Spinal cord (tissue), 10 donors: Measurements from ENCODE around the gene C1QTNF12. TPM values are rescaled to one million over a fixed set of nuclear protein-coding genes. Genes with fewer than 3 reads are reported as not detected.
"Not testable (repeated sequence)": the region's sequence is repeated elsewhere in the genome, so short reads cannot be mapped to it uniquely, and the experiment has no call there.

Source experiments
- DNase-seq, 6 donors: peaks; one replicate each; pipeline versions ENCODE4 v3.0.0 to v3.0.0-alpha.2; 2013 to 2015; ENCODE audit warnings: low spot score in 6 of 6, low read depth in 4 of 6
- H3K27ac ChIP-seq: one replicate; pipeline ENCODE4 v1.5.1; 2013; ENCODE audit warnings: low read depth, low read length, control low read depth
- H3K27me3 ChIP-seq: one replicate; pipeline ENCODE4 v1.6.1; 2013; ENCODE audit warnings: low read length; ENCODE audit not compliant: control insufficient read depth, insufficient read depth
- H3K36me3 ChIP-seq: one replicate; pipeline ENCODE4 v1.6.1; 2013; ENCODE audit warnings: low read length; ENCODE audit not compliant: control insufficient read depth, insufficient read depth
- H3K4me1 ChIP-seq: one replicate; pipeline ENCODE4 v1.6.1; 2013; ENCODE audit warnings: low read length; ENCODE audit not compliant: control insufficient read depth, insufficient read depth
- H3K4me3 ChIP-seq: one replicate; pipeline ENCODE4 v1.5.1; 2013; ENCODE audit warnings: low read depth, low read length, control low read depth
- H3K9me3 ChIP-seq: one replicate; pipeline ENCODE4 v1.6.1; 2013; ENCODE audit warnings: low read length; ENCODE audit not compliant: control insufficient read depth, insufficient read depth
- WGBS: methylation state at CpG from one replicate; pipeline ENCODE4 v1.1.5; 2013; ENCODE audit warnings: missing lambda C conversion rate; ENCODE audit not compliant: insufficient coverage; 5-methylcytosine and 5-hydroxymethylcytosine counted together
- polyA plus RNA-seq, 2 donors: library from polyadenylated mRNA; unstranded; fragments of 120-200 nt; gene quantifications; one replicate each; pipeline ENCODE4 v1.2.1, GENCODE V29; 2013; ENCODE audit not compliant: insufficient read length in 2 of 2
- total RNA-seq, 2 donors: library from RNA; depleted of rRNA in 1 of 2; stranded (reverse); fragments of 120-200 nt in 1 of 2; fragments of >200 nt in 1 of 2; gene quantifications; one replicate each; pipeline versions ENCODE4 v1.2.3 to v1.2.4, GENCODE V29; 2013 to 2014
- donor health status: healthy.

C1QTNF12 gene
- total and polyA plus RNA-seq, 4 donors: 1.4 to 10.4 (median 4.2) TPM

- no peak overlapping the region for H3K4me3 ChIP-seq
- WGBS: 72% methylated on average over 27 of the region's 31 CpGs
- peaks cover 6% of the 10 kb centered on the region for H3K4me1 ChIP-seq
- no peak for DNase-seq
- H3K27me3 ChIP-seq: peaks cover 6% of the 10 kb centered on the region
- no peak overlapping the region for H3K27ac ChIP-seq
- no peaks in the 10 kb centered on the region for H3K36me3 ChIP-seq
- H3K9me3 ChIP-seq: peaks cover under 1% of the 10 kb centered on the region
Measured at GRCh38 chr1:1199961-1200875, 46.3 kb downstream of the C1QTNF12 start.

DNA sequence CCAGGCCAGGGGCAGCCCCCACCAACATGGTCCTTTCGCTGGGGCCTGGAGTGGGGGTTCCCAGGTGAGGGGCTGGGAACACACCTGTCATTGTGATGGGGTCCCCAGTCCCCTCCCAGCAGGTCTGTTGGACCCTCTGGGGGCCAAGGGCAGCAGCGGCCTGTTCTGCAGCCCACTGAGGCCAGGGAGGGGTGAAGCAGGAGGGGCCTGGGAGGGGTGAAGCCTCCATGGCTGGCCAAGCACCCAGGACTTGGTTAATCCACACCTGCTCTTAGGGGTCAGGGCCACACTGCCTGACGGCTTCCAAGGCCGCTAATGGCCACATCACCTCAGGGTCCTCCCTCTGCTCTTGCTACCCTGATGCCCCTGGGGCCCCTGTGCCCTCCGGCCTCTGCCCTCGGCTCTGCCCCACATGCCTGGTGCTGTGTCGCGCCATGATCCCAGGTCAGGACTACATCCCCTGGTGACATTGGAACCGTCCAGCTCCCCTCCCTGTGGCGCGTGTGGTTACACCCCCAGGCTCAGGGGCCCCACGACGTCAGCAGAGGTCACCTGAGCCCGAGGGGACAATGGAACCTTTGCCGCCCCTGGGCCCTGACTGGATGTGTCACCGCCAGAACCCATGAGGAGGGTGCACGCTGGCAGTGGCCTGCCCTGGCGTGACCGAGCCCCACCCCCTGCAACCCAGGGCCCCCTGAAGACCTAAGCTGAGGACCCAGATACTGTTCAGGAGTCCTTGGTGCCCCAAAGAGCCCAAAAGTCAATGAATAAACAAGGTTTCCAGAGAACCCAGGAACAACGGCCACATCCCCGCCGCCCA is 47.2 kb downstream of the C1QTNF12 start:
- Histone ChIP-seq H3K27me3 (peaks cover 4% of the 10 kb centered on the region), H3K4me1 (peaks cover 6% of the 10 kb centered on the region), H3K9me3 (peaks cover 2% of the 10 kb centered on the region), H3K27ac (no peak overlapping the region), H3K4me3 (no peak overlapping the region), H3K36me3 (no peaks in the 10 kb centered on the region)
- 83% methylated on average over 22 of the region's 22 CpGs for WGBS
- DNase-seq: no peak

DNA sequence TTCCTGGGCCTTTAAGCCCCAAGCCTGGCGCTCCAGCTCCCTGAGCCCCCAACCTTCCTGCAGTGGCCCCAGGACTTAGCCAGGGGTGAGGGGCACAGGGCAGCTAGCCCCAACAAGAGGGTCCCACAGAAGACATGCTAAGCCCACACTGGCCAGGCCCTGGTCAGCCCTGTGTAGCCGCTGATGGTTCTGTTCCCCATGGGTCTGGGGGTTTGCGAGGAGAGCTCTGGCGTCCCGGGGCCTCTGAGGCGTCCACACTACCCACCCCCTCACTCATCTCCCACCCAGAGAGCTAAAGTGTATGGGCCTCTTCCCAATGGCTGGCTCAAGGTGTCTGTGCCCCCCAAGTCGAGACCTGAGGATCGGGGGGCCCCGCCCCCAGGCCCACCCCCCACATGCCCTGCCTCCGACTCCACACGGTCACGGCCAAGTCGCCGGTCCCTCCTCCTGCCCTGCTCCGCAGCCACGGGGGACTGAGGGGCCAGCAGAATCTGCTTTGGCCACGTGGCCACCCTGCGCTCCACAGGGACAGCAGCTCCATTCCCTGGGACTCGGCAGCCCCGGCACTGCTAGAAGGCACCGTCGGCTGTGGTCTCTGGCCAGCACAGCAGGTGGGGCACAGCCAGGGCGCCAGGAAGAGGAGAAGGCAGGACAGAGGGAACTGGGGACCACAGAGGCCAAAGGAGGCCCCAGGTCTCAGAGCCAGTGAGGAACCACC is 47.9 kb downstream of the C1QTNF12 start:
- Histone ChIP-seq H3K4me3 (no peak overlapping the region), H3K27me3 (peaks cover 4% of the 10 kb centered on the region), H3K36me3 (no peaks in the 10 kb centered on the region), H3K27ac (no peak overlapping the region), H3K9me3 (peaks cover 2% of the 10 kb centered on the region), H3K4me1 (peaks cover 6% of the 10 kb centered on the region)
- DNase-seq: no peak
- WGBS: 71% methylated on average over 19 of the region's 23 CpGs

DNA sequence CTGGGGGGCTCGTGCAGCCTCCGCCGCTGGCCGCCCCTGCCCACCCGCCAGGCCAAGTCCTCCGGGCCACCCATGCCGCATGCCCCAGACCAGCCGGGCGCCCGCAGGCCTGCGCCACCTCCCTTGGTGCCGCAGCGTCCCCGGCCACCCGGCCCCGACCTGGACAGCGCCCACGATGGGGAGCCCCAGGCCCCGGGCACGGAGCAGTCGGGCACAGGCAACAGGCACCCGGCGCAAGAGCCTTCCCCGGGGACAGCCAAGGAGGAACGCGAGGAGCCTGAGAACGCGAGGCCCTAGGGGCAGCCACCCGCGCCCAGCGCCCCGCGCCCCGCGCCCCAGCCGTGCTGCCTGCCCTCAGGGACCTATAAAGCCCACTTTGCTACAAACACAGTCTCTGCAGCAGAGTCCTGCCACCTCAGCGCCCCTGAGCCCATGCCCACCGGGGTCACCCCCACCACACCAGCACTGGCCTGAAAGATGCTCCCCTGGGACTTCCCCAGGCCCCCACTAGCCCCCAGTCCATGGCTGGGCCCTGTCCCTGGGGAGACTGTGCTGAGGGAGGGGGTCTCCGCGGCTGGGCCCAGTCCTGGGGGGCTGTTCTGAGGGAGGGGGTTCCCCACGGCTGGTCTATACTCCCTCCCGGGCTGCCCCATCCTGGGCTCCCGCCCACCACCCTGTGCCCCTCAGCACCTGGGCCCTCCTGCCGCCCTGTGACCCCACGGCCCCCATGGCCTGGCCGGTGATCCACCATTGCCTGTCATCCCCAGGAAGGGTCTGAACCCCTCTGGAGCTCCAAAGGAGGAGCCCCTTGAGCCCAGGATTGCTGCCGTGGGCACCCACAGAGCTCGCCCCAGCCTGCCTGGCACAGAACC is 48.7 kb downstream of the C1QTNF12 start:
- peaks cover 4% of the 10 kb centered on the region for H3K27me3 ChIP-seq
- no peak for DNase-seq
- H3K36me3 ChIP-seq: no peaks in the 10 kb centered on the region
- no peak overlapping the region for H3K4me3 ChIP-seq
- WGBS: 91% methylated on average over 44 of the region's 48 CpGs
- peaks cover 6% of the 10 kb centered on the region for H3K4me1 ChIP-seq
- no peak overlapping the region for H3K27ac ChIP-seq
- peaks cover 2% of the 10 kb centered on the region for H3K9me3 ChIP-seq

DNA sequence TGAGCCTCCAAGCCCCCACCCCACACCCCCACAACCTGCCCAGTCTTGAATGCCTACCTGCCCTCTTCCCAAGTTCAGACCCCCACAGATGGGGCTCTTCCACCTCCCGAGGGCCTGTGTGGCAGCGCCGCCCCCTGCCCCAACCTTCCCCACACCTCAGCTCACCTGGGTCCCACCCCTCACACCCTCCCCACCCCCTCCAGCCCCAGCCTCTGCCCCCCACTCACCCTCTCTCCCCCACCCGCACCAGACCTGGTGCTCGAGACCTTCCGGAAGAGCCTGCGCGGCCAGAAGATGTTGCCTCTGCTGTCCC is 49.4 kb downstream of the C1QTNF12 start:
- Histone ChIP-seq H3K27ac (no peak overlapping the region), H3K9me3 (peaks cover 2% of the 10 kb centered on the region), H3K36me3 (no peaks in the 10 kb centered on the region), H3K4me1 (peaks cover 6% of the 10 kb centered on the region), H3K4me3 (no peak overlapping the region), H3K27me3 (peaks cover 4% of the 10 kb centered on the region)
- 89% methylated on average over 7 of the region's 8 CpGs for WGBS
- DNase-seq: no peak

DNA sequence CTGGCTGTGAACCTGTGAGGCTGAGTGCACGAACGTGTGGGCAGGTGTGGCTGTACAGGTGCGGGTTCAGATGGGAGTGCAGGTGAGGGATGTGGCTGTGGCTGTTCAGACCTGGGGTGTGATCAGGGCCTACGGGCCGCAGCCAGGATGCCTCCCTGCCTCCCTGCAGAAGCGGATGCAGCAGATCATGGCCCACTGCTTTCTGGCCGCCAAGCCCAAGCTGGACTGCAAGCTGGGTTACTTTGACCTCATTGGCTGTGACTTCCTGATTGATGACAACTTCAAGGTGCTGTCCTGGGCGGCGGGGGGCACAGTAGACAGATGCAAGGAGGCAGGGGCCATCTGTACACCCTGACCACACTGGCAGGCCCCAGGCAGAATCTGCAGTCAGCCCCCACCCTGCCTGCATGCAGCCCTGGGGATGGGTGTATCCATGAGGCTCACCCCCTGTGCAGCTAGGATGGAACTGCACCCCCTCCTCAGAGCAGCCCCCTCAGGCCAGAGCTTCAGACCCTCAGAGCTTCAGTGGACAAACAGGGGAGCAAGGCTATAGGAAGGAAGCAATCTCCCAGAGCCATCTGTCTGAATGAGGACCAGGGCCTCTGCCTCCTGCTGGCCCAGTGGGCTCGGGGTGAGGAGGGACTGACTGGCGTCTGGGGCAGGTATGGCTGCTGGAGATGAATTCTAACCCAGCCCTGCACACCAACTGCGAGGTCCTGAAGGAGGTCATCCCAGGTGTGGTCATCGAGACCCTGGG is 49.9 kb downstream of the C1QTNF12 start:
- Histone ChIP-seq H3K27ac (no peak overlapping the region), H3K27me3 (peaks cover 4% of the 10 kb centered on the region), H3K4me3 (no peak overlapping the region), H3K4me1 (peaks cover 6% of the 10 kb centered on the region), H3K9me3 (peaks cover 2% of the 10 kb centered on the region), H3K36me3 (no peaks in the 10 kb centered on the region)
- no peak for DNase-seq
- 74% methylated on average over 11 of the region's 13 CpGs for WGBS

DNA sequence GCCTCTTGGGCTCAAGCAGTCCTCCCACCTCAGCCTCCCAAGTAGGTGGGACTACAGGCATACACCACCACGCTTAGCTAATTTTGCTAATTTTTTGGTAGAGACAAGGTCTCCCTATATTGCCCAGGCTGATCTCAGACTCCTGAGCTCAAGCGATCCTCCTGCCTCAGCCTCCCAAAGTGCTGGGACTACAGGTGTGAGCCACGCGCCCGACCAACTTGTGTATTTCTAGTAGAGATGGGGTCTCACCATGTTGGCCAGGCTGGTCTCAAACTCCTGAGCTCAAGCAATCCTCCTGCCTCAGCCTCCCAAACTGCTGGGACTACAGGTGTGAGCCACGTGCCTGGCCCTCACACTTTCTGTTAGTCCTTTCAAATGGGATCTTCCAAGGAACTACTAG is 50.8 kb downstream of the C1QTNF12 start:
- H3K9me3 ChIP-seq, H3K4me1 ChIP-seq, H3K4me3 ChIP-seq, DNase-seq, H3K27me3 ChIP-seq, H3K27ac ChIP-seq, H3K36me3 ChIP-seq: not testable (repeated sequence)
- 80% methylated on average over 4 of the region's 6 CpGs for WGBS

- no peak for DNase-seq
- H3K27ac ChIP-seq: no peak overlapping the region
- H3K4me1 ChIP-seq: no peaks in the 10 kb centered on the region
- WGBS: no CpG with 5 or more reads among the region's 3 CpGs
- no peaks in the 10 kb centered on the region for H3K36me3 ChIP-seq
- no peak overlapping the region for H3K4me3 ChIP-seq
- H3K27me3 ChIP-seq: no peaks in the 10 kb centered on the region
- H3K9me3 ChIP-seq: peaks cover 2% of the 10 kb centered on the region
Measured at GRCh38 chr1:1194723-1195122, 51.8 kb downstream of the C1QTNF12 start.
